AG10803 (cell line): ENCODE measurements around the gene TYW5.

ENCODE experiments used
- DNase-seq: peaks from one replicate; pipeline ENCODE4 v3.0.0; 2010; ENCODE audit warnings: low read depth
- H3K4me3 ChIP-seq: 2 replicates; pipeline ENCODE4 v1.5.1; 2011; ENCODE audit warnings: mild to moderate bottlenecking, low read length, control low read depth
- TF ChIP-seq, protein P1 (sequence below): conservative IDR thresholded peaks from 2 replicates; pipeline ENCODE4 v1.5.1; 2011; ENCODE audit warnings: mild to moderate bottlenecking, low read length, control low read depth, inconsistent platforms

TYW5 gene

DNA sequence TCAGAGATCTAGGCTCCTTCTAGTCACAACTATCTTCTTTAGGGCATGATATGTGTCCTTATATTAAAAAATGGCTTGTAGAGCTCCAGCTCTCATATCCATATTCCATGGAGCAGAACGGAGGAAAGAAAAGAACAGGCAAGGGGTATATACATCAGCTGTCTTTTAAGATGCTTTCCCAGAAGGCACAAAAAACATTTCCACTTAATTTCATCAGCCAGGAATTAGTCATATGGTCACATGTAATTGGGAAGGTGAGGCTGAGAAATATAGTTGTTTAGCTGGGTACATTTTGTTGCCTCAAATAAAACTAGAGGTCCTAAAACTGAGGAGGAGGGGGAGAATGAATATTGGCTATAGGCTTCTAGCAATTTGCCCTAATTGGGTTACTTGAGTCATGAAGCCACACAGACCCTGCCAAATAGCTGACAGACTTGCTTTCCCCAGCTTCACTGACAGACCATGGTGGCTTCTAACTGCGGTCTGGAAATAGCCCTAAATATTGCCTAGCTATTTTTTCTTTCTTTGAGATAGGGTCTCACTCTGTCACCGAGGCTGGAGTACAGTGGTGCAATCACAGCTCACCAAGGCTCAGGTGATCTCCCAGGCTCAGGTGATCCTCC is 20.1 kb upstream of the TYW5 start:
- TF ChIP-seq, protein P1, sequence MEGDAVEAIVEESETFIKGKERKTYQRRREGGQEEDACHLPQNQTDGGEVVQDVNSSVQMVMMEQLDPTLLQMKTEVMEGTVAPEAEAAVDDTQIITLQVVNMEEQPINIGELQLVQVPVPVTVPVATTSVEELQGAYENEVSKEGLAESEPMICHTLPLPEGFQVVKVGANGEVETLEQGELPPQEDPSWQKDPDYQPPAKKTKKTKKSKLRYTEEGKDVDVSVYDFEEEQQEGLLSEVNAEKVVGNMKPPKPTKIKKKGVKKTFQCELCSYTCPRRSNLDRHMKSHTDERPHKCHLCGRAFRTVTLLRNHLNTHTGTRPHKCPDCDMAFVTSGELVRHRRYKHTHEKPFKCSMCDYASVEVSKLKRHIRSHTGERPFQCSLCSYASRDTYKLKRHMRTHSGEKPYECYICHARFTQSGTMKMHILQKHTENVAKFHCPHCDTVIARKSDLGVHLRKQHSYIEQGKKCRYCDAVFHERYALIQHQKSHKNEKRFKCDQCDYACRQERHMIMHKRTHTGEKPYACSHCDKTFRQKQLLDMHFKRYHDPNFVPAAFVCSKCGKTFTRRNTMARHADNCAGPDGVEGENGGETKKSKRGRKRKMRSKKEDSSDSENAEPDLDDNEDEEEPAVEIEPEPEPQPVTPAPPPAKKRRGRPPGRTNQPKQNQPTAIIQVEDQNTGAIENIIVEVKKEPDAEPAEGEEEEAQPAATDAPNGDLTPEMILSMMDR: no peak
- peak; percentile 79 for DNase-seq
- H3K4me3 ChIP-seq: no peak overlapping the region

DNA sequence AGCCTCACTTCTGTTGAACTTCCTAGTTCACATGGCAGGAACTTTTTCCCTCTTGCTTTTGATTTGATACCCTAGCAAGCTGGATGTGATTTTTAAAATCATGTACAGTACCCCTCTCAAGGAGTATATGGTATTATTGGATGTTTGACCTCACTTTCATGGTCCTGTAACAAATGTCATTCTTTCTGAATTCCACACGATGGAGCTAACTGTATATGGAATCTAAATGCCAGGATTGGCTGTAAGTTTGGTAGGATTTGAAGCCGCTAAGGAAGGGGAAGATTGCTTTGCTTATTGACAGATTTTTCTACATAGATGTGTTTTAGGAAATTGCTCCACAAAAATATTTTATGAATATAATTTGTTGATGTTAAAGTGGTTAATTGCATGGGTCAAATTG is 18.4 kb upstream of the TYW5 start:
- DNase-seq: peak; percentile 74
- H3K4me3 ChIP-seq: no peak overlapping the region
- TF ChIP-seq, protein P1: peak; percentile 82

DNA sequence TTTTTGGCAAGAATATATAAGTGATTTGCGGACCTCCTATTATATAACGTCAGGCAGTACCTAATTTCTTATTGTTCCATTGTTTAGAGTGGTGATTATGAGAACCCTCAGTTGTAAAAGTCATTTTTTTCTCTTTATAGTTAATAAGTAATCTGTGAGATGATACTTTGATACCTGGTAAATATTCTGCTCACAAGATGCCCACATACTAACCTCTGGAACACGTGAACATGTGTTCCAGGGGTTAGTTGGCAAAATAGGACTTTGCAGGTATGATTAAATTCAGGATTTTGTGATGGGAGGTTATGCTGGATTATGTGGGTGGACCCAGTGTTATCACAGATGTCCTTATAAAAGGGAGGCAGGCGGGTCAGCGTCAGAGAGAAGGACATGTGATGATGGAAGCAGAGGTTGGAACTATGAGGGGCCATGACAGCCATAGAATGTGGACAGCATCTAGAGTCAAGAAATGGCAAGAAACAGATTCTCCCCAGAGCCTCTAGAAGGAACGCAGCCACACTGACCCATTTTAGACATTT is 16.9 kb upstream of the TYW5 start:
- TF ChIP-seq, protein P1: no peak
- no peak overlapping the region for H3K4me3 ChIP-seq
- no peak for DNase-seq

DNA sequence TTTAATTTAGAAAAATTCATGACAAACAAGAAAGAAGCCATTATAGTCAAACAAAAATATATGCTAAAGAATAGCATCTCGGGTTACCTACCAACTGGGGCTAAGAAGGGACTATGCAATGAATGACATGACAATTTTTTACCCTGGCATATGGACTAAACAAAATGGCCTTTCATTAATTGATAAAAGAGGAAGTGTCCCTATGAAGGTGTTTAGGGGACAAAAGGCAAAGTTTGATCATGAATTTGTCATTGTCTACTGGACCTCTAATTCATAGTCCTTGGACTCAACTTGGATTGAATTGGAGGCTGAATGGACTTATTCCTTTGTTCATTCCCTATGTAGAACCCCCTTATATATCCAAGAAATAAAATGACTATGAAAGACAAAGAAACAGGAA is 12.8 kb upstream of the TYW5 start:
- TF ChIP-seq, protein P1: no peak
- DNase-seq: no peak
- no peak overlapping the region for H3K4me3 ChIP-seq

DNA sequence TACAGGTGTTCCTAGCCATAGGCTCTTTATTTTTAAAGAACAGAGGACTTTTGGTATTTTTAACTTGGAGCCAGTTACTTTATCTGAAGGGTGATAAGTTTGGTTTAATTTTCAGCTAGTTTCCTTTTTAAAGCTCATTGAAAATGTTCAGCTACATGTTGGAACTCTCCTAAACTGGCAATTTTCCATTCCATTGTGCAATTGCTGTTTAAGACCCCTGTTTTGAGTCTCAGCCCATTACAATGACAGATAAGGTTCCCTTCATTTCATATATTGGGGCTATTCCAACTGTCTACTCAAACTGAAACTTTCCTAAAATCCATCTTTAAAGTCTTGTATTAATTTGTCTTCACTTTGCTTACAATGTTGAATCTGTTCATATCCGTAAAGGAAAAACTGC is 11.7 kb upstream of the TYW5 start:
- no peak for DNase-seq
- TF ChIP-seq, protein P1: no peak
- no peak overlapping the region for H3K4me3 ChIP-seq

DNA sequence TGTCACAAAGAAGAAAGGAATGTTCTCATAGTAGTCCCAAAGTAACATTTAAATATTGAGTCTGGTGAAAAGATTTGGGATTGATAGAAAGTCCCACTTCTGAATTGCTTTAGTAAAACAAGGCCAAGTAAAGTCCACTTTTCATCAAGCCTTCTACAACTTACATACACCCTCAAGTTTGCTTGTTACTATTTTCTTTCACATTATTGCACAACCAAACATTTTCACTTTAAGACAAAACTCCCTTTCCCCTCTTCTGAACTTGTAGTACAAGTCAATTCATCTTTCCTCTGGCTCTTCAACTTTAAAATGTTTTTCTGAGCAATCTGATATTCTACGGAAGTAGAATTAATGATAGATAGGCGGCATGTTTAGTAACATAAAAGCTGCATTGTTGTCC is 11.1 kb upstream of the TYW5 start:
- H3K4me3 ChIP-seq: no peak overlapping the region
- DNase-seq: no peak
- TF ChIP-seq, protein P1: no peak

DNA sequence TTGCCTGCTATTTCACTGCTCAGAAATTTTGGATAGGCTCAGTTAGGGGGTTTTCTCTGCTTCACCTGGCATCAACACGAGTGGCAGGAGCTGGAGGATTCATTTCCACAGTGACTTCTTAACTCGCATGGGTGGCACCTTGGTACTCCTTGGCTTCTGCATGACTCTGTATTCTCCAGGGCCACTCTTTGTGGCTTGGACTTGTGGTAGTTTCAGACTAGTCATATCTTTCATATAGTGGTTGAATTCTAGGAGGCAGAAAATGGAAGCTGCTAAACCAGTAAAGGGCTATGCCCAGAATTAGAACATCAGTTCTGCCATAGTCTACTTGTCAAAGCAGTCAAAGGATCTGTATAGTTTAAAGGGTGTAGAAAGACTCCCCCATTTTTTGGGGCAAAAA is 6.9 kb upstream of the TYW5 start:
- TF ChIP-seq, protein P1: no peak
- no peak for DNase-seq
- no peak overlapping the region for H3K4me3 ChIP-seq
